ENCODE results near the gene ZNF576.
"Not testable (repeated sequence)": the region's sequence is repeated elsewhere in the genome, so short reads cannot be mapped to it uniquely, and the experiment has no call there.

Gene ZNF576

GRCh38 chr19:43644181-43644580 lies 47.8 kb downstream of the ZNF576 start:
- peaks cover 2 to 7% of the 10 kb centered on the region in 2 donors for H3K4me1 Mint-ChIP-seq (ENCODE audit: low read depth in 2 of 2)
- no peak overlapping the region for H3K4me3 Mint-ChIP-seq
- DNase-seq = no peak
- H3K36me3 Mint-ChIP-seq (ENCODE audit: insufficient read depth) = peaks cover 8% of the 10 kb centered on the region
- H3K9me3 Mint-ChIP-seq = no peaks in the 10 kb centered on the region
- no peak overlapping the region for H3K27ac Mint-ChIP-seq
- H3K27me3 Mint-ChIP-seq = peaks cover 19 to 22% of the 10 kb centered on the region in 2 donors
- no peak for ATAC-seq (replicated peaks)

- Mint-ChIP-seq H3K4me3 (no peak overlapping the region), H3K36me3 (ENCODE audit: insufficient read depth) (peaks cover 16% of the 10 kb centered on the region), H3K4me1 (ENCODE audit: low read depth in 2 of 2) (no peaks in the 10 kb centered on the region), H3K27ac (peak overlapping the region in 1 of 2 donors; percentile 23), H3K9me3 (no peaks in the 10 kb centered on the region), H3K27me3 (no peaks in the 10 kb centered on the region)
- no peak for ATAC-seq (replicated peaks)
- DNase-seq = no peak
Observed at GRCh38 chr19:43648633-43649032, 52.2 kb downstream of the ZNF576 start.

- ATAC-seq (replicated peaks) = no peak
- H3K4me1 Mint-ChIP-seq (ENCODE audit: low read depth in 2 of 2) = no peaks in the 10 kb centered on the region
- no peak for DNase-seq
- no peak overlapping the region for H3K27ac Mint-ChIP-seq
- no peak overlapping the region for H3K4me3 Mint-ChIP-seq
- H3K36me3 Mint-ChIP-seq (ENCODE audit: insufficient read depth) = peaks cover 20% of the 10 kb centered on the region
- H3K27me3 Mint-ChIP-seq = no peaks in the 10 kb centered on the region
- no peaks in the 10 kb centered on the region for H3K9me3 Mint-ChIP-seq
Observed at GRCh38 chr19:43649514-43649913, 53.1 kb downstream of the ZNF576 start.

GRCh38 chr19:43650276-43650675 lies 53.9 kb downstream of the ZNF576 start:
- not testable (repeated sequence) for H3K4me3 Mint-ChIP-seq; H3K27ac Mint-ChIP-seq; ATAC-seq (replicated peaks); DNase-seq; H3K27me3 Mint-ChIP-seq; H3K9me3 Mint-ChIP-seq; H3K4me1 Mint-ChIP-seq (ENCODE audit: low read depth in 2 of 2)
- H3K36me3 Mint-ChIP-seq (ENCODE audit: insufficient read depth) = peaks cover 23% of the 10 kb centered on the region
